ENCODE measurements around the gene VDR.

VDR gene

GRCh38 chr12:47885566-47885965, 19.2 kb downstream of the VDR start:
- Histone ChIP-seq H3K4me2 (ENCODE audit: insufficient read depth, low read length) (no peak overlapping the region), H3K79me2 (ENCODE audit: insufficient read depth, low read length) (no peaks in the 10 kb centered on the region), H3K36me3 (ENCODE audit: insufficient read depth, low read length) (no peaks in the 10 kb centered on the region), H4K20me1 (ENCODE audit: insufficient read depth, low read length) (no peaks in the 10 kb centered on the region), H3K9ac (ENCODE audit: low read depth, low read length) (no peak overlapping the region), H2AFZ (ENCODE audit: low read depth, low read length) (no peak overlapping the region), H3K27me3 (ENCODE audit: insufficient read depth, low read length, poor library complexity) (no peaks in the 10 kb centered on the region), H3K9me3 (ENCODE audit: insufficient read depth, low read length, severe bottlenecking) (no peaks in the 10 kb centered on the region), H3K4me3 (ENCODE audit: low read depth in 1 of 2, low read length in 2 of 2) (no peak overlapping the region), H3K27ac (ENCODE audit: low read length) (no peak overlapping the region), H3K4me1 (ENCODE audit: insufficient read depth, low read length) (no peaks in the 10 kb centered on the region)
- DNase-seq (no peak), ATAC-seq (ENCODE audit: insufficient read depth, low read depth) (no peak)
- TF ChIP-seq EZH2 (IDR thresholded peaks at IDR 0.05; ENCODE audit: borderline replicate concordance, low read depth, low read length, severe bottlenecking): no peak
- TF ChIP-seq CTCF (IDR thresholded peaks at IDR 0.05; ENCODE audit: borderline replicate concordance, extremely low read depth, low read length, poor library complexity, severe bottlenecking): no peak

- no peaks in the 10 kb centered on the region for H3K36me3 ChIP-seq (ENCODE audit: insufficient read depth, low read length)
- H3K79me2 ChIP-seq (ENCODE audit: insufficient read depth, low read length): no peaks in the 10 kb centered on the region
- H4K20me1 ChIP-seq (ENCODE audit: insufficient read depth, low read length): no peaks in the 10 kb centered on the region
- no peaks in the 10 kb centered on the region for H3K9me3 ChIP-seq (ENCODE audit: insufficient read depth, low read length, severe bottlenecking)
- DNase-seq (no peak), ATAC-seq (ENCODE audit: insufficient read depth, low read depth) (no peak)
- H3K27ac ChIP-seq (ENCODE audit: low read length): no peak overlapping the region
- peaks cover 2% of the 10 kb centered on the region for H3K27me3 ChIP-seq (ENCODE audit: insufficient read depth, low read length, poor library complexity)
- TF ChIP-seq CTCF (IDR thresholded peaks at IDR 0.05; ENCODE audit: borderline replicate concordance, extremely low read depth, low read length, poor library complexity, severe bottlenecking): no peak
- no peak for TF ChIP-seq EZH2 (IDR thresholded peaks at IDR 0.05; ENCODE audit: borderline replicate concordance, low read depth, low read length, severe bottlenecking)
- H3K9ac ChIP-seq (ENCODE audit: low read depth, low read length): no peak overlapping the region
- H3K4me1 ChIP-seq (ENCODE audit: insufficient read depth, low read length): no peaks in the 10 kb centered on the region
- no peak overlapping the region for H3K4me2 ChIP-seq (ENCODE audit: insufficient read depth, low read length)
- H3K4me3 ChIP-seq (ENCODE audit: low read depth in 1 of 2, low read length in 2 of 2): no peak overlapping the region
- H2AFZ ChIP-seq (ENCODE audit: low read depth, low read length): no peak overlapping the region
Measured at GRCh38 chr12:47885012-47885501, 19.7 kb downstream of the VDR start.

- DNase-seq: no peak
Measured at GRCh38 chr12:47884501-47884900, 20.3 kb downstream of the VDR start.

More at GRCh38 chr12:47884501-47884900, 20.3 kb downstream of the VDR start:
- Histone ChIP-seq H3K27ac (ENCODE audit: low read length) (no peak overlapping the region), H3K36me3 (ENCODE audit: insufficient read depth, low read length) (no peaks in the 10 kb centered on the region), H2AFZ (ENCODE audit: low read depth, low read length) (no peak overlapping the region), H4K20me1 (ENCODE audit: insufficient read depth, low read length) (no peaks in the 10 kb centered on the region), H3K4me1 (ENCODE audit: insufficient read depth, low read length) (no peaks in the 10 kb centered on the region), H3K4me3 (ENCODE audit: low read depth in 1 of 2, low read length in 2 of 2) (no peak overlapping the region), H3K9me3 (ENCODE audit: insufficient read depth, low read length, severe bottlenecking) (no peaks in the 10 kb centered on the region), H3K27me3 (ENCODE audit: insufficient read depth, low read length, poor library complexity) (peaks cover 3% of the 10 kb centered on the region), H3K9ac (ENCODE audit: low read depth, low read length) (no peak overlapping the region), H3K79me2 (ENCODE audit: insufficient read depth, low read length) (no peaks in the 10 kb centered on the region), H3K4me2 (ENCODE audit: insufficient read depth, low read length) (no peak overlapping the region)
- TF ChIP-seq CTCF (IDR thresholded peaks at IDR 0.05; ENCODE audit: borderline replicate concordance, extremely low read depth, low read length, poor library complexity, severe bottlenecking) (no peak), EZH2 (IDR thresholded peaks at IDR 0.05; ENCODE audit: borderline replicate concordance, low read depth, low read length, severe bottlenecking) (no peak)
- ATAC-seq (ENCODE audit: insufficient read depth, low read depth): no peak

All from DND-41 (cell line).